ENCODE measurements around the gene SLC6A9.

Gene SLC6A9

DNA sequence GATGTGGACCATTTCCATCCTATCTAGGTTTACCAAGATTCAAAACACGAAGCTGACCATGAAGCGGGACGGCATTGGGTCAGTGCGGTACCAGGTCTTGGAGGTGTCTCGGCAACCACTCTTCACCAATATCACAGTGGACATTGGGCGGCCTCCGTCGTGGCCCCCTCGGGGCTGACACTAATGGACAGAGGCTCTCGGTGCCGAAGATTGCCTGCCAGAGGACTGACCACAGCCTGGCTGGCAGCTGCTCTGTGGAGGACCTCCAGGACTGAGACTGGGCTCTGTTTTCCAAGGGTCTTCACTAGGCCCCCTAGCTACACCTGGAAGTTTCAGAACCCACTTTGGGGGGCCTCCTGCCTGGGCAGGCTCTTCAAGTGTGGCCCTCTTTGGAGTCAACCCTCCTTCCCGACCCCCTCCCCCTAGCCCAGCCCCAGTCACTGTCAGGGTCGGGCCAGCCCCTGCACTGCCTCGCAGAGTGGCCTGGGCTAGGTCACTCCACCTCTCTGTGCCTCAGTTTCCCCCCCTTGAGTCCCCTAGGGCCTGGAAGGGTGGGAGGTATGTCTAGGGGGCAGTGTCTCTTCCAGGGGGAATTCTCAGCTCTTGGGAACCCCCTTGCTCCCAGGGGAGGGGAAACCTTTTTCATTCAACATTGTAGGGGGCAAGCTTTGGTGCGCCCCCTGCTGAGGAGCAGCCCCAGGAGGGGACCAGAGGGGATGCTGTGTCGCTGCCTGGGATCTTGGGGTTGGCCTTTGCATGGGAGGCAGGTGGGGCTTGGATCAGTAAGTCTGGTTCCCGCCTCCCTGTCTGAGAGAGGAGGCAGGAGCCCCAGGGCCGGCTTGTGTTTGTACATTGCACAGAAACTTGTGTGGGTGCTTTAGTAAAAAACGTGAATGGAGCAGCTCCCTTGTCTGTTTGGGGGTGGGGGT lies 40.7 kb downstream of the SLC6A9 start:
- in situ Hi-C loops (cut with MboI; ENCODE audit: low sequenced_read_pairs), result no loop called here

DNA sequence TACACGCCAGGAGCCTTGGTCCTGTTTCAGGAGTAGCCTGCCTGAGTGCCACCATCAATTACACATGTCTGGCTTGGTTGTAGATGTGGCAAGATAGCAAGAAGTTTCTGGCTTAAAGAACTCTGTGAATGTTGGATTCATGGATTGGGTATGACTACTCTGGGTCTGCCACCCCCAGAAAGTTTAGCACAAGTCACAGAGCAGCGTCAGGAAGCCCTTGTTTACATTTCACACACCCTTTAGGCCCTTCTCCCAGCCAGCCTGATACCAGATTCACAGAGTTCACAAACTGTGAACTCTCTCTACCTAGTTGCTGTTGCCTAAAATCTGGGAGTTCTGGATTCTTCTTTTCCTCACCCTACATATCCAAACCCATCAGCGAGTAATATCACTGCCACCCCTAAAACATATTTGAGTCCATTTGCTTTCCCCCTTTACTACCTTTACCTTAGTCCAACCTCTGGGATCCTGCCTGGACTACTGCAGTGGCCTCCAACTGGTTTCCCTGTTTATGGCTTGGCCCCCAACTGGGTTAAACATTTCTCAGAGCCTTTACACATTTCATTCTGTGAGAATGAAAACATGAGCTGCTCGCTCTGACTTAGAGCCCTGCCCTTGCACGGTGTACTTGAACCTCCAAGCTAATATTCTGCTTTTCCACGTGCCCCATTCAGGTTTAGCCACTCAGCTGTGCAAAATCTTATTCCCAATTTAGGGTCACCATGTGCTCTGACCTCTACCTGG lies 43.9 kb downstream of the SLC6A9 start:
- in situ Hi-C loops (cut with MboI; ENCODE audit: low sequenced_read_pairs), result no loop called here

DNA sequence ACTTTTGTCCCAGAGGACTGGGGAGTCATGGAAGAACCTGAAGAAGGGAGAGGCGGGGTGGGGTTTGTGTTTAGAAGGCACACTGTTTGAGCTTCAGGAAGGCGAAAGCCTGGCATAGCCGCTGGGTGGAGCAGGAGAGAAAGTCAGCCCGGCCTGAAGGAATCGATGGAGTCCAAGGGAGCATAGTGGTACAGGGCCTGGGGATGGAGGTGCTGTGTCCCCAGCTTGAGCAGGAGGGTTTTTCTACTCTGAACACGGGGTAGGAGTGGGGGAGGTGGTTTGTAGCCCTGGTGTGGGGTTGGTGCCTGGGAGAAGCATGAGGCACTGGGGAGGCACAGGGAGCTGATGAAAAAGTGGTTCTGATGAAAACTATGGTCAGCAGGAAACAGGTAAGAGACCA lies 44.5 kb downstream of the SLC6A9 start:
- in situ Hi-C loops (cut with MboI; ENCODE audit: low sequenced_read_pairs), result no loop called here

GRCh38 chr1:43985984-43986595 lies 45.2 kb downstream of the SLC6A9 start:
- in situ Hi-C loops (cut with MboI; ENCODE audit: low sequenced_read_pairs), result no loop called here

DNA sequence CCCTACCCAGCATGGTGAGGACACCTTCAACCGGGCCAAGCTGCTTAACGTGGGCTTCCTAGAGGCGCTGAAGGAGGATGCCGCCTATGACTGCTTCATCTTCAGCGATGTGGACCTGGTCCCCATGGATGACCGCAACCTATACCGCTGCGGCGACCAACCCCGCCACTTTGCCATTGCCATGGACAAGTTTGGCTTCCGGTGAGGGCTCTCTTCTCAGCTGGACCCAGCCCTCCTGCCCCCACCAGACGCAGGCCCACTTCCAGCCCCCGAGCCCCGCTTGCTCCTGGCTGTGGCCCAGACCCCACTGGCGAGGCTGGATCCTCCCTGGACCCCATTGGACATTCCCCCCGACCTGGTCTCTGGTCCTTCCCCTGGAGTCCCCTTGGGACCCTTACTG lies 46.4 kb downstream of the SLC6A9 start:
- in situ Hi-C loops (cut with MboI; ENCODE audit: low sequenced_read_pairs), result no loop called here

- in situ Hi-C loops (cut with MboI; ENCODE audit: low sequenced_read_pairs), result no loop called here
Observed at GRCh38 chr1:43983253-43983899, 47.9 kb downstream of the SLC6A9 start.

DNA sequence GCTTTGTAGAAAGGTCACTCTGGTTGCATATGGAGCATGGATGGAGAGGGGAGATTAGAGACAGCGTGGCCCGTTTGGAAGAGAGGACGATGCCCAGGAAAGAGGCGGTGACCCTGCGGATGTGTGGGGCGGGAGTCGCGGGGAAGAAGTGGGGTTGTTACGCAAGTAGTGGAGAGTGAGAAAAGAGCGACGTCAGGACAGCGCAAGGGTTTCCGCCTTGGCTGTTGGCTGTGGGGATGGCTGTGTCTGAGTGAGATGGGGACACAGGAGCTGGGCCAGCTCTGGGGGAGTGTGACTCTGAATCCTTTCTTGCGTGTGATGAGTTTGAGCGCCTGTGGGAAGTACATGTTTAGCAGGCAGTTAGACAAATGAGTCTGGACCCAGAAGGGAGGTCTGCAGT lies 48.5 kb downstream of the SLC6A9 start:
- in situ Hi-C loops (cut with MboI; ENCODE audit: low sequenced_read_pairs), result no loop called here

DNA sequence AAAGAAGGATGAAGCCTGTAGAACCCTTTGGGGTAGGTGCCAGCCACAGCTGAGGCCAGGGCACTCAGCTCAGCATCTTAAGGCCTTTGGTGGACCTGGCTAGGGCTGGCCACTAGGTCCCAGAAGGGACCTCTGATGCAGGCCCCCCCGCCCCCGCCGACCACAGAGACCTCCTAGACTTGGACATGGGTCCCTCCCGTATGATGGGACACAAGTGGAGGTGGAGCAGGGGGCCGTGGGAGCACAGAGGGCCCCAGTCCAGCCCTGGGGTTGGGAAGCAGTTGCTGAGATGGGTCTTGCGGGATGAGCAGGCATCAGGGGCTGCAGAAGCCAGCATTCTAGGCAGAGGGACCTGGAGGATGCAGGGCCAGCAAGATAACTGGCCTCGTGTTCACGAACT lies 49.0 kb downstream of the SLC6A9 start:
- in situ Hi-C loops (cut with MboI; ENCODE audit: low sequenced_read_pairs), result no loop called here

DNA sequence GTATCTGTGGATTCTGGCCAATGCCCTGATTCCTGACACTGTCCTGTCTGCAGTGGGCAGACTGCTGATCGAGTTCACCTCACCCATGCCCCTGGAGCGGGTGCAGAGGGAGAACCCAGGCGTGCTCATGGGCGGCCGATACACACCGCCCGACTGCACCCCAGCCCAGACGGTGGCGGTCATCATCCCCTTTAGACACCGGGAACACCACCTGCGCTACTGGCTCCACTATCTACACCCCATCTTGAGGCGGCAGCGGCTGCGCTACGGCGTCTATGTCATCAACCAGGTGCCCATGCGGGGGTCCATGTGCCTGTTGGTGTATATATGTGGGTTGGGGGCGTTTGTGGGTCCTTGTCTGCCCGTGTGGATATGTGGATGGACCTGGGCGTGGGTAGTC lies 49.6 kb downstream of the SLC6A9 start:
- in situ Hi-C loops (cut with MboI; ENCODE audit: low sequenced_read_pairs), result no loop called here

GRCh38 chr1:43981135-43981491 lies 50.1 kb downstream of the SLC6A9 start:
- in situ Hi-C loops (cut with MboI; ENCODE audit: low sequenced_read_pairs), result no loop called here

GRCh38 chr1:43980255-43981134 lies 50.8 kb downstream of the SLC6A9 start:
- in situ Hi-C loops (cut with MboI; ENCODE audit: low sequenced_read_pairs), result no loop called here

- in situ Hi-C loops (cut with MboI; ENCODE audit: low sequenced_read_pairs), result no loop called here
Observed at GRCh38 chr1:43979528-43980254, 51.6 kb downstream of the SLC6A9 start.

- in situ Hi-C loops (cut with MboI; ENCODE audit: low sequenced_read_pairs), result no loop called here
Observed at GRCh38 chr1:43979261-43979527, 52.1 kb downstream of the SLC6A9 start.

- in situ Hi-C loops (cut with MboI; ENCODE audit: low sequenced_read_pairs), result no loop called here
Observed at GRCh38 chr1:43978551-43979260, 52.6 kb downstream of the SLC6A9 start, which contains the start of gene B4GALT2. TSS of gene B4GALT2 (plus strand) at chr1:43979210. CDS start at chr1:43981161, 1,951 bp downstream.

- in situ Hi-C loops (cut with MboI; ENCODE audit: low sequenced_read_pairs), result no loop called here
Observed at GRCh38 chr1:43978264-43978550, 53.1 kb downstream of the SLC6A9 start.

- in situ Hi-C loops (cut with MboI; ENCODE audit: low sequenced_read_pairs), result no loop called here
Observed at GRCh38 chr1:43977376-43978263, 53.6 kb downstream of the SLC6A9 start.

DNA sequence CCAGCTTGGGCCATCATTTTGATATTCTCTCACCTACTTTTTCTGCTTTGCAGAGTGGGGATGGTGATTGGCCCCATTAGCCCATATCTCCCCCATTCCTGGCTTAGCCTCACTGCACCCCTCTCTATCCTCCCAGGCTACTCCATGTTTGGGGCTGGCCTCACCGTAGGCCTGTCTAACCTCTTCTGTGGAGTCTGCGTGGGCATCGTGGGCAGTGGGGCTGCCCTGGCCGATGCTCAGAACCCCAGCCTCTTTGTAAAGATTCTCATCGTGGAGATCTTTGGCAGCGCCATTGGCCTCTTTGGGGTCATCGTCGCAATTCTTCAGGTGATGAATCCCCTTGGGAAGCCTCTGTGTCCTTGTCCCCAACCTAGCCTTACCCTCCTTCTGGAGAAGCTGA lies 54.4 kb downstream of the SLC6A9 start:
- in situ Hi-C loops (cut with MboI; ENCODE audit: low sequenced_read_pairs), result no loop called here

DNA sequence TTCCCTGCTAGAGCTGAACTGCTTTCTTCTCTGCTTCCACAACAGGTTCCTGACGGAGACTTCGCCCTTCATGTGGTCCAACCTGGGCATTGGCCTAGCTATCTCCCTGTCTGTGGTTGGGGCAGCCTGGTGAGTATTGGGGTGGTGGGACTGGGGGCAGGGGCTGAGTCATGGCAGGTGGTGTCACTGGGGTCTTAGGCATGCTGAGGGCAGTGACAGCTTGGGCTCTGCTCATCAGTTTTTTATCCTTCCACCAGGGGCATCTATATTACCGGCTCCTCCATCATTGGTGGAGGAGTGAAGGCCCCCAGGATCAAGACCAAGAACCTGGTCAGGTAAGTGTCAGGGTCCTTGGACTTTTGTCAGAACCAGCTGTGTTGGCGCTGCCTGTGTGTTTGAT lies 55.2 kb downstream of the SLC6A9 start:
- in situ Hi-C loops (cut with MboI; ENCODE audit: low sequenced_read_pairs), result no loop called here
